ENCODE measurements around the gene ERICH6B. TPM values are rescaled to one million over a fixed set of nuclear protein-coding genes. Genes with fewer than 3 reads are reported as not detected.

Gene ERICH6B
- total and polyA plus RNA-seq, 2 experiments from 2014 or later = 0.98 TPM; not detected in 1

DNA sequence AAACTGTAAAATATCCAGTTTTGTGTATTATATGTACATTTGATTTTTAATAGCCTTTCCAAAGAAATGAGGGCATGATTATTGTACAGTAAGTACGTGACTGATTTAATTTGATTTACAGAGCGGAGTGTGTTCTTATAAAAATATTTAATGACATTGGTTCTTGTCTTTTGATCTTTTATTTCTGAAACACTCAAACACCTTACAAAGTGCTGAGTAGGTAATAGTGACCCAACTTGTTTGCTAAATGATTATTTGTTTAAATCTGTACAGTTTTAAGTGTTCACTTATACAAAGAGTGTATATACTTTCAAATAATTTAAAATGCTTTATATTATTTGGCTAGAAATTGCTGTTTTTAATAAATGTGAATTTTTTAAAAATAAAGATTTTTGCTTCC is 79.3 kb downstream of the ERICH6B start:
- TF ChIP-seq, protein P1, sequence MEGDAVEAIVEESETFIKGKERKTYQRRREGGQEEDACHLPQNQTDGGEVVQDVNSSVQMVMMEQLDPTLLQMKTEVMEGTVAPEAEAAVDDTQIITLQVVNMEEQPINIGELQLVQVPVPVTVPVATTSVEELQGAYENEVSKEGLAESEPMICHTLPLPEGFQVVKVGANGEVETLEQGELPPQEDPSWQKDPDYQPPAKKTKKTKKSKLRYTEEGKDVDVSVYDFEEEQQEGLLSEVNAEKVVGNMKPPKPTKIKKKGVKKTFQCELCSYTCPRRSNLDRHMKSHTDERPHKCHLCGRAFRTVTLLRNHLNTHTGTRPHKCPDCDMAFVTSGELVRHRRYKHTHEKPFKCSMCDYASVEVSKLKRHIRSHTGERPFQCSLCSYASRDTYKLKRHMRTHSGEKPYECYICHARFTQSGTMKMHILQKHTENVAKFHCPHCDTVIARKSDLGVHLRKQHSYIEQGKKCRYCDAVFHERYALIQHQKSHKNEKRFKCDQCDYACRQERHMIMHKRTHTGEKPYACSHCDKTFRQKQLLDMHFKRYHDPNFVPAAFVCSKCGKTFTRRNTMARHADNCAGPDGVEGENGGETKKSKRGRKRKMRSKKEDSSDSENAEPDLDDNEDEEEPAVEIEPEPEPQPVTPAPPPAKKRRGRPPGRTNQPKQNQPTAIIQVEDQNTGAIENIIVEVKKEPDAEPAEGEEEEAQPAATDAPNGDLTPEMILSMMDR (IDR thresholded peaks at IDR 0.05; ENCODE audit: low read depth, low read length) = no peak
- no peak overlapping the region for H3K27ac ChIP-seq
- H3K27me3 ChIP-seq = no peaks in the 10 kb centered on the region
- no peaks in the 10 kb centered on the region for H3K9me3 ChIP-seq (ENCODE audit: low read depth)
- no peaks in the 10 kb centered on the region for H3K4me1 ChIP-seq (ENCODE audit: low read depth)
- no peak overlapping the region for H3K4me3 ChIP-seq
- DNase-seq (ENCODE audit: low read depth in 1 of 2, low spot score in 1 of 2) = no peak
- H3K36me3 ChIP-seq = peaks cover 18% of the 10 kb centered on the region

DNA sequence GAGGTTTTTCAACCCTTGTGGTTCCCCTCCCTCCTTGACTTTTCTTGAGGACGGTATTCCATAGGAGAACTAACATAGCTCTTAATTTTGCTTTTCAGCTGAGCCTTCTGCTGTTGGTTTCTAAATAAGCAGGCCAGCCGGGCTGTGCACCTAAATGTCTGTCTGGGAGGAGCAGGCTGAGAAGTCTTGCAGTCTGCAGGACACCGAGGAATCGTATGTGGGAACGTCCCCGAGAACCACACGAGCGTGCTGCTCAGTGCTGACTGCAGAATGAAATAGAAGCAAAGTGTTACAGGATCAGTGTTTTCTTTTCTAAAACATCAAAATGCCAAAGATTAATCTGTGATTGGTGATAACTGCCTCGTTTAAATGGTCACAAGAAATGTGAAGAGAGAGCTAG is 80.9 kb downstream of the ERICH6B start:
- no peak for DNase-seq (ENCODE audit: low read depth in 1 of 2, low spot score in 1 of 2)
- TF ChIP-seq, protein P1 (IDR thresholded peaks at IDR 0.05; ENCODE audit: low read depth, low read length) = no peak
- peaks cover 33% of the 10 kb centered on the region for H3K36me3 ChIP-seq

DNA sequence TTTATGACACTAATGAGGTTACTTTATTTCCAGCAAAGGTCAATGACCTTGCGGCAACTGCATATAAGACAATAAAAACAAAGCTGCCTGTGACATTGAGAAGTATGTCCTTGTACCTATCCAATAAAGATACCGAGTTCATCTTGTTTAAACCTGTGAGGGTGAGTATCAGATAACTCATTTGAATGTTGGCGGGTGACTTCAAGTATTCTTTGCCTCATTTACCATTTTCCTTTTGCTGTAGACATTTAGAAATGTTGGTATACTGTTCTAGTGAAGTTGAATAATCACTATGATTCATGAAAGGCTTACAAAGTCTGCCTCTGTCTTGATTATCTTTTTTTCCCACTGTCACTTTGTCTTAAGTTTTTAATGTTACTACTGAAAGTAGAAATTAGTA is 85.8 kb downstream of the ERICH6B start:
- H3K9me3 ChIP-seq (ENCODE audit: low read depth) = no peaks in the 10 kb centered on the region
- no peak overlapping the region for H3K4me3 ChIP-seq
- peaks cover 18% of the 10 kb centered on the region for H3K4me1 ChIP-seq (ENCODE audit: low read depth)
- TF ChIP-seq, protein P1 (IDR thresholded peaks at IDR 0.05; ENCODE audit: low read depth, low read length) = no peak
- no peak overlapping the region for H3K27ac ChIP-seq
- no peak for DNase-seq (ENCODE audit: low read depth in 1 of 2, low spot score in 1 of 2)
- no peaks in the 10 kb centered on the region for H3K27me3 ChIP-seq
- peaks cover 28% of the 10 kb centered on the region for H3K36me3 ChIP-seq

More for the DNA sequence above, 80.9 kb downstream of the ERICH6B start:
- Histone ChIP-seq H3K4me1 (ENCODE audit: low read depth) (no peaks in the 10 kb centered on the region), H3K9me3 (ENCODE audit: low read depth) (no peaks in the 10 kb centered on the region), H3K4me3 (no peak overlapping the region), H3K27ac (no peak overlapping the region), H3K27me3 (no peaks in the 10 kb centered on the region)

DNA sequence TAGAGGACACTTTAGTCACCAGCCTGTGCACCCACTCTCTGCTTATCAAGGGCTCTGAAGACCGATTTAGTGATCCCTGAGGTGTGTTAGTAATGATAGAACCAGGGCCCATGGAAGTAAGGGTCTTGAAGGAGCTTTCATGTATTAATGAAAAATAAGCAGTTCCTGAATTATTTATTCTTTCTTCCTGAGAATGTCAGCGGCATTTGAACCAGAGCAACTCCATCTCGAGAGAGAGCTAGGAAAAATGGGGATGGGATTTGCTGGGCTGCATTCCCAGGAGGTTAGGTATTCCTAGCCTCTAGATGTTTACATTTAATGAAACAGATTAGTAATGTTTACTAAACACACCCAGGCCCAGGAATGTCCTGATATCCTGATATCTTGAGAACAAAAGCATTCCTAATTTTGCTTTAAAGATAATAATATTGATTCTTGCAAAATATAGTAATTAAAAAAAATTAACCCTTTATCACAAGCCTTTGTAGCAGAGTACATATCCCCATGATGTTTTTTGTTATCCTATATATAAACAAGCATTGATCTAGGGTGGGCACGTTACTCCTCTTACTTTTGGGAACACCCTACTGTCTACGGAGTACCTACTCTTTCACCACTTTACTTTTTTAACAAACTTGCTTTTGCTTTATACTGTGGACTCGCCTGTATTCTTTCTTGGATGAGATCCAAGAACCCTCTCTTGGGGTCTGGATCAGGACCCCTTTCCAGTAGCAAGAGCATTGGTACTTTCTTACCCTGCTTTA is 87.7 kb downstream of the ERICH6B start:
- no peaks in the 10 kb centered on the region for H3K9me3 ChIP-seq (ENCODE audit: low read depth)
- peaks cover 26% of the 10 kb centered on the region for H3K4me1 ChIP-seq (ENCODE audit: low read depth)
- no peak overlapping the region for H3K27ac ChIP-seq
- no peaks in the 10 kb centered on the region for H3K27me3 ChIP-seq
- H3K36me3 ChIP-seq = peaks cover 27% of the 10 kb centered on the region
- H3K4me3 ChIP-seq = no peak overlapping the region
- DNase-seq (ENCODE audit: low read depth in 1 of 2, low spot score in 1 of 2) = no peak
- TF ChIP-seq, protein P1 (IDR thresholded peaks at IDR 0.05; ENCODE audit: low read depth, low read length) = no peak

DNA sequence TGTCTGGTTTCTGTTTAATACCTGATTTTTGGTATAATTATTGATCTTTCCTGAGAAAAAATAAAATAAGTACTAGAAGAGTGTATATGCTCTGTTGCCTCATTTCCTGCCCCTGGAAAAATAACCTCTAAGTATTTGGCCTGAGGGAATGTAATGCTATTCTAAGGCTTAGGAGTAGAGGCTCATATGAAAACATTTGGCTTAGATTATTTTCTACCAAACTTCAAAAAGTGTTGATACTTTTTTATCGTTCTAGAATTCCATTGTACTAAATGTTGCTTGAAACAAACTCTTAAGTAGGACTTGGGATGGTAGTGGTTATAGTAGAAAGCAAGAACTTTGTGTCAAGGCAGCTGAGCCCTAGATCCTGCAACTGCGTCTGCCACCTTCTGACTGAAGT is 93.0 kb downstream of the ERICH6B start:
- no peaks in the 10 kb centered on the region for H3K27me3 ChIP-seq
- no peak overlapping the region for H3K27ac ChIP-seq
- peaks cover 11% of the 10 kb centered on the region for H3K36me3 ChIP-seq
- DNase-seq (ENCODE audit: low read depth in 1 of 2, low spot score in 1 of 2) = no peak
- H3K4me3 ChIP-seq = no peak overlapping the region
- H3K9me3 ChIP-seq (ENCODE audit: low read depth) = no peaks in the 10 kb centered on the region
- H3K4me1 ChIP-seq (ENCODE audit: low read depth) = peaks cover 38% of the 10 kb centered on the region
- TF ChIP-seq, protein P1 (IDR thresholded peaks at IDR 0.05; ENCODE audit: low read depth, low read length) = no peak

Measured in cardiac muscle cell (in vitro differentiated cells and primary cell).